GM23338 (cell line): ENCODE data around the gene COL25A1. TPM values are rescaled to one million over a fixed set of nuclear protein-coding genes. Genes with fewer than 3 reads are reported as not detected.

Experiments
- ATAC-seq: fragments of 200-7000 bp; cut with Tn5 transposase; 3 replicates; pipeline ENCODE4 v1.9.1; 2020
- DNase-seq: peaks from one replicate; pipeline ENCODE4 v3.0.0-alpha.2; 2015; ENCODE audit warnings: low spot score
- H2AFZ ChIP-seq: fragments of 200-600 bp; sonication (generic); 2 replicates; pipeline ENCODE4 v1.8.0; 2016; ENCODE audit warnings: antibody characterized with exemption, mild to moderate bottlenecking, moderate library complexity
- H3F3A ChIP-seq: fragments of 200-600 bp; sonication (generic); replicated peaks from 2 replicates; pipeline ENCODE4 v1.8.0; 2017; ENCODE audit warnings: antibody characterized with exemption, mixed run types, low read depth
- H3K27ac ChIP-seq: fragments of 200-600 bp; sonication (generic); 2 replicates; pipeline ENCODE4 v1.6.1; 2016; ENCODE audit warnings: low read depth
- H3K27me3 ChIP-seq: fragments of 200-600 bp; sonication (generic); 2 replicates; pipeline ENCODE4 v1.8.0; 2016; ENCODE audit warnings: mild to moderate bottlenecking, mixed run types, moderate library complexity; ENCODE audit not compliant: insufficient read depth
- H3K36me3 ChIP-seq: fragments of 200-600 bp; sonication (generic); 2 replicates; pipeline ENCODE4 v1.8.0; 2016; ENCODE audit warnings: mild to moderate bottlenecking; ENCODE audit not compliant: insufficient read depth
- H3K4me1 ChIP-seq: fragments of 200-600 bp; sonication (generic); 2 replicates; pipeline ENCODE4 v1.8.0; 2016; ENCODE audit warnings: mild to moderate bottlenecking, moderate library complexity; ENCODE audit not compliant: insufficient read depth
- H3K4me2 ChIP-seq: fragments of 200-600 bp; sonication (generic); 2 replicates; pipeline ENCODE4 v1.7.1; 2017; ENCODE audit warnings: mixed run types
- H3K4me3 ChIP-seq: fragments of 200-600 bp; sonication (generic); 2 replicates; pipeline ENCODE4 v1.6.1; 2016; ENCODE audit warnings: mixed run types
- H3K79me2 ChIP-seq: fragments of 200-600 bp; sonication (generic); replicated peaks from 2 replicates; pipeline ENCODE4 v1.8.0; 2017; ENCODE audit warnings: mild to moderate bottlenecking; ENCODE audit not compliant: insufficient read depth
- H3K9me2 ChIP-seq: fragments of 200-600 bp; sonication (generic); 2 replicates; pipeline ENCODE4 v1.8.0; 2017; ENCODE audit not compliant: insufficient read depth
- H4K20me1 ChIP-seq: fragments of 200-600 bp; sonication (generic); replicated peaks from 2 replicates; pipeline ENCODE4 v1.8.0; 2017; ENCODE audit warnings: mild to moderate bottlenecking; ENCODE audit not compliant: insufficient read depth
- H3K27ac Mint-ChIP-seq: 2 replicates; pipeline ENCODE4 v1.8.0; 2020; ENCODE audit warnings: inconsistent platforms, mild to moderate bottlenecking, moderate library complexity, mixed read lengths
- H3K27me3 Mint-ChIP-seq: 3 replicates; pipeline ENCODE4 v1.8.0; 2022; ENCODE audit warnings: low read depth, mild to moderate bottlenecking, moderate library complexity, mixed read lengths, inconsistent platforms; ENCODE audit not compliant: insufficient read depth, poor library complexity
- H3K36me3 Mint-ChIP-seq: 3 replicates; pipeline ENCODE4 v1.8.0; 2021; ENCODE audit warnings: low read depth, mild to moderate bottlenecking, inconsistent platforms, moderate library complexity, mixed read lengths
- H3K4me1 Mint-ChIP-seq: 3 replicates; pipeline ENCODE4 v1.8.0; 2020; ENCODE audit warnings: mild to moderate bottlenecking, inconsistent platforms, mixed read lengths
- H3K4me3 Mint-ChIP-seq: 3 replicates; pipeline ENCODE4 v1.8.0; 2021; ENCODE audit warnings: moderate library complexity, mild to moderate bottlenecking, inconsistent platforms, mixed read lengths
- H3K9me3 Mint-ChIP-seq: 3 replicates; pipeline ENCODE4 v1.8.0; 2020; ENCODE audit warnings: moderate library complexity, mild to moderate bottlenecking, inconsistent platforms, mixed read lengths
- CREB1 ChIP-seq: fragments of 250-450 bp; sonication (Bioruptor Pico); IDR thresholded peaks from 2 replicates; pipeline ENCODE4 v1.5.0; 2020; ENCODE audit warnings: low read depth, mild to moderate bottlenecking, moderate library complexity
- CTCF ChIP-seq, 2 experiments: fragments of 200-600 bp in 1 of 2; sonication (generic) in 1 of 2; conservative IDR thresholded peaks; 2 replicates each; pipeline versions ENCODE4 v1.5.1 to v1.6.1; 2016 to 2017; ENCODE audit warnings: antibody characterized with exemption in 2 of 2, low read depth in 2 of 2, mild to moderate bottlenecking in 2 of 2, moderate library complexity in 1 of 2
- ETS1 ChIP-seq: IDR thresholded peaks from 2 replicates; pipeline ENCODE4 v1.6.1; 2016; ENCODE audit warnings: antibody characterized with exemption
- EZH2 ChIP-seq: fragments of 200-600 bp; sonication (generic); IDR thresholded peaks from one replicate; pipeline ENCODE4 v1.8.0; 2017; ENCODE audit warnings: antibody characterized with exemption, mild to moderate bottlenecking, low read depth; ENCODE audit not compliant: unreplicated experiment
- EZH2phosphoT487 ChIP-seq: fragments of 200-600 bp; sonication (generic); IDR thresholded peaks from one replicate; pipeline ENCODE4 v1.8.1; 2018; ENCODE audit warnings: antibody characterized with exemption; ENCODE audit not compliant: unreplicated experiment
- JUNB ChIP-seq: IDR thresholded peaks from one replicate; pipeline ENCODE4 v1.6.1; 2016; ENCODE audit warnings: antibody characterized with exemption; ENCODE audit not compliant: unreplicated experiment
- NANOG ChIP-seq: IDR thresholded peaks from 2 replicates; pipeline ENCODE4 v1.6.1; 2016; ENCODE audit warnings: antibody characterized with exemption, borderline replicate concordance
- POLR2AphosphoS5 ChIP-seq: IDR thresholded peaks from 2 replicates; pipeline ENCODE4 v1.6.1; 2016; ENCODE audit warnings: antibody characterized with exemption, low read depth
- REST ChIP-seq: IDR thresholded peaks from one replicate; pipeline ENCODE4 v1.6.1; 2018; ENCODE audit warnings: antibody characterized with exemption; ENCODE audit not compliant: unreplicated experiment
- STAT1 ChIP-seq: IDR thresholded peaks from one replicate; pipeline ENCODE4 v1.6.1; 2016; ENCODE audit warnings: antibody characterized with exemption; ENCODE audit not compliant: unreplicated experiment
- ZNF331 ChIP-seq: fragments of 250-450 bp; sonication (Bioruptor Pico); IDR thresholded peaks from 2 replicates; pipeline ENCODE4 v1.5.0; 2020; ENCODE audit warnings: low read depth, mild to moderate bottlenecking, moderate library complexity
- ZNF462 ChIP-seq: fragments of 250-450 bp; sonication (Bioruptor Pico); IDR thresholded peaks from 2 replicates; pipeline ENCODE4 v1.5.0; 2020; ENCODE audit warnings: mild to moderate bottlenecking, moderate library complexity
- polyA plus RNA-seq: library from polyadenylated mRNA; unstranded; fragments of >200 nt; fragmentation: Nextera tagmentation; extraction: Ambion mirVana; gene quantifications from 2 replicates; pipeline ENCODE4 v1.2.1, GENCODE V29; 2016
- total RNA-seq: library from RNA; depleted of rRNA; stranded (reverse); fragments of >200 nt; shearing (Covaris generic); gene quantifications from 2 replicates; pipeline ENCODE4 v1.2.3, GENCODE V29; 2014

COL25A1 gene
- total and polyA plus RNA-seq, 2 experiments from 2014 or later = 3.9 to 5.6 TPM

- Histone ChIP-seq H3K4me3 (no peak overlapping the region), H4K20me1 (no peaks in the 10 kb centered on the region), H3K36me3 (no peaks in the 10 kb centered on the region), H3K4me2 (no peak overlapping the region), H3K27ac (no peak overlapping the region), H3F3A (no peaks in the 10 kb centered on the region), H3K4me1 (no peaks in the 10 kb centered on the region), H3K9me2 (peaks cover 4% of the 10 kb centered on the region; the same call in 1 of the 2 replicates), H3K79me2 (no peaks in the 10 kb centered on the region), H3K27me3 (no peaks in the 10 kb centered on the region), H2AFZ (no peak overlapping the region)
- Mint-ChIP-seq H3K27ac (no peak overlapping the region), H3K9me3 (no peaks in the 10 kb centered on the region), H3K4me1 (no peaks in the 10 kb centered on the region), H3K27me3 (no peaks in the 10 kb centered on the region), H3K4me3 (no peak overlapping the region), H3K36me3 (no peaks in the 10 kb centered on the region)
- no peak for DNase-seq
- no peak for ATAC-seq
- TF ChIP-seq NANOG = no peak
- no peak for TF ChIP-seq EZH2phosphoT487
- no peak for TF ChIP-seq REST
- no peak for TF ChIP-seq POLR2AphosphoS5
- no peak for TF ChIP-seq EZH2
- no peak for TF ChIP-seq JUNB
- TF ChIP-seq CTCF (conservative IDR thresholded peaks at IDR 0.05; ENCODE audit: low read depth in 2 of 2) = no peak
- no peak for TF ChIP-seq STAT1
- no peak for TF ChIP-seq CREB1 (CRISPR knock-in tag)
- no peak for TF ChIP-seq ZNF462 (CRISPR knock-in tag)
- no peak for TF ChIP-seq ZNF331 (CRISPR knock-in tag)
- TF ChIP-seq ETS1 = no peak
Observed at GRCh38 chr4:109040441-109040840, 262.0 kb downstream of the COL25A1 start.
